Measurements from ENCODE around the gene SPSB2.

The SPSB2 gene

GRCh38 chr12:6822426-6823135, 50.5 kb downstream of the SPSB2 start:
- Histone ChIP-seq H3K9ac (ENCODE audit: low read length) (no peak overlapping the region), H3K36me3 (replicated peaks; ENCODE audit: low read depth, low read length) (no peaks in the 10 kb centered on the region), H3K4me1 (ENCODE audit: low read length) (peaks cover 5% of the 10 kb centered on the region), H3K4me2 (ENCODE audit: low read length) (no peak overlapping the region), H3K9me3 (ENCODE audit: insufficient read depth, low read length) (no peaks in the 10 kb centered on the region), H3K4me3 (ENCODE audit: low read length) (no peak overlapping the region), H3K27ac (ENCODE audit: low read length) (no peak overlapping the region), H3K79me2 (ENCODE audit: low read length) (no peaks in the 10 kb centered on the region), H4K20me1 (ENCODE audit: insufficient read depth, low read length) (no peaks in the 10 kb centered on the region), H3K27me3 (ENCODE audit: low read depth, low read length) (peaks cover 42% of the 10 kb centered on the region), H2AFZ (ENCODE audit: low read depth, low read length) (no peak overlapping the region)
- TF ChIP-seq EZH2phosphoT487 (IDR thresholded peaks at IDR 0.05; ENCODE audit: low read depth) = no peak
- no peak for TF ChIP-seq CTCF (IDR thresholded peaks at IDR 0.05; ENCODE audit: low read depth, low read length)

- Histone ChIP-seq H3K27me3 (ENCODE audit: low read depth, low read length) (peaks cover 42% of the 10 kb centered on the region), H3K27ac (ENCODE audit: low read length) (no peak within 1 kb of the TSS)
These were observed 51.3 kb downstream of the SPSB2 start, which contains the start of gene GPR162 for GRCh38 chr12:6821591-6822425. Gene GPR162, plus strand, starts transcription at chr12:6821821. Its CDS starts 2,078 bp downstream, at chr12:6823899.

More at GRCh38 chr12:6821591-6822425, 51.3 kb downstream of the SPSB2 start, which contains the start of gene GPR162:
- H4K20me1 ChIP-seq (ENCODE audit: insufficient read depth, low read length) = no peaks in the 10 kb centered on the region
- no peaks in the 10 kb centered on the region for H3K79me2 ChIP-seq (ENCODE audit: low read length)
- no peak within 1 kb of the TSS for H3K9ac ChIP-seq (ENCODE audit: low read length)
- TF ChIP-seq EZH2phosphoT487 (IDR thresholded peaks at IDR 0.05; ENCODE audit: low read depth) (no peak), CTCF (IDR thresholded peaks at IDR 0.05; ENCODE audit: low read depth, low read length) (no peak)
- no peaks in the 10 kb centered on the region for H3K9me3 ChIP-seq (ENCODE audit: insufficient read depth, low read length)
- H3K4me3 ChIP-seq (ENCODE audit: low read length) = no peak within 1 kb of the TSS
- H2AFZ ChIP-seq (ENCODE audit: low read depth, low read length) = no peak within 1 kb of the TSS
- H3K36me3 ChIP-seq (replicated peaks; ENCODE audit: low read depth, low read length) = no peaks in the 10 kb centered on the region
- H3K4me2 ChIP-seq (ENCODE audit: low read length) = peak within 1 kb of the TSS; percentile 7; the same call in 1 of the 2 replicates
- H3K4me1 ChIP-seq (ENCODE audit: low read length) = no peaks in the 10 kb centered on the region
